ENCODE results near the gene KIF3C. TPM values are rescaled to one million over a fixed set of nuclear protein-coding genes. Genes with fewer than 3 reads are reported as not detected.
"Not testable (repeated sequence)": the region's sequence is repeated elsewhere in the genome, so short reads cannot be mapped to it uniquely, and the experiment has no call there.

The KIF3C gene
- total RNA-seq, 4 donors from 2014 or later: 6.6 to 14.3 (median 9.3) TPM

GRCh38 chr2:25971596-25971995 is 10.7 kb downstream of the KIF3C start:
- H3K36me3 ChIP-seq: peaks cover 0 to 11% (median 0%) of the 10 kb centered on the region in 4 donors
- TF ChIP-seq POLR2AphosphoS5 (IDR thresholded peaks at IDR 0.05) (no peak), CTCF (IDR thresholded peaks at IDR 0.05) (no peak), POLR2A (IDR thresholded peaks at IDR 0.05; ENCODE audit: low read depth) (no peak), EP300 (IDR thresholded peaks at IDR 0.05) (no peak)
- no peaks in the 10 kb centered on the region for H3K27me3 ChIP-seq
- no peak for DNase-seq (ENCODE audit: extremely low spot score)
- no peak overlapping the region for H3K27ac ChIP-seq (replicated peaks in 1 of 4)
- H3K9me3 ChIP-seq: no peaks in the 10 kb centered on the region
- no peak overlapping the region for H3K4me3 ChIP-seq
- intact Hi-C loops (cut with DNase I): no loop called here
- WGBS: 96% methylated on average over 3 of the region's 3 CpGs
- peaks cover 0 to 10% (median 5%) of the 10 kb centered on the region in 4 donors for H3K4me1 ChIP-seq

GRCh38 chr2:25966531-25967270 is 15.6 kb downstream of the KIF3C start:
- TF ChIP-seq CTCF (IDR thresholded peaks at IDR 0.05) (no peak), POLR2AphosphoS5 (IDR thresholded peaks at IDR 0.05) (no peak), EP300 (IDR thresholded peaks at IDR 0.05) (no peak)
- H3K27ac ChIP-seq (replicated peaks in 1 of 4): no peak overlapping the region
- no peak overlapping the region for H3K4me3 ChIP-seq
- H3K9me3 ChIP-seq: no peaks in the 10 kb centered on the region
- DNase-seq (ENCODE audit: extremely low spot score): no peak
- intact Hi-C loops (cut with DNase I): no loop called here
- H3K36me3 ChIP-seq: peaks cover 0 to 5% (median 0%) of the 10 kb centered on the region in 4 donors
- WGBS: 92% methylated on average over 7 of the region's 7 CpGs
- peaks cover under 1 to 10% (median 6%) of the 10 kb centered on the region in 4 donors for H3K4me1 ChIP-seq
- H3K27me3 ChIP-seq: no peaks in the 10 kb centered on the region

- WGBS: 77% methylated on average over 7 of the region's 7 CpGs
- Histone ChIP-seq H3K9me3 (no peaks in the 10 kb centered on the region), H3K27me3 (no peaks in the 10 kb centered on the region), H3K36me3 (peaks cover 0 to 2% (median 0%) of the 10 kb centered on the region in 4 donors), H3K4me3 (no peak overlapping the region), H3K4me1 (peaks cover 4 to 21% (median 10%) of the 10 kb centered on the region in 4 donors), H3K27ac (replicated peaks in 1 of 4) (no peak overlapping the region)
- no peak for DNase-seq (ENCODE audit: extremely low spot score)
- intact Hi-C loops (cut with DNase I): no loop called here
- no peak for TF ChIP-seq CTCF (IDR thresholded peaks at IDR 0.05)
- no peak for TF ChIP-seq POLR2AphosphoS5 (IDR thresholded peaks at IDR 0.05)
- TF ChIP-seq POLR2A (IDR thresholded peaks at IDR 0.05; ENCODE audit: low read depth): no peak
Measured at GRCh38 chr2:25964891-25965290, 17.4 kb downstream of the KIF3C start.

GRCh38 chr2:25960920-25961319 is 21.4 kb downstream of the KIF3C start:
- intact Hi-C loops (cut with DNase I): no loop called here
- Histone ChIP-seq H3K9me3 (no peaks in the 10 kb centered on the region), H3K36me3 (peaks cover 0 to 13% (median 6%) of the 10 kb centered on the region in 4 donors), H3K4me3 (no peak overlapping the region), H3K27ac (replicated peaks in 1 of 4) (no peak overlapping the region), H3K4me1 (peaks cover 0 to 11% (median 8%) of the 10 kb centered on the region in 4 donors), H3K27me3 (no peaks in the 10 kb centered on the region)
- TF ChIP-seq EP300 (IDR thresholded peaks at IDR 0.05) (no peak), POLR2AphosphoS5 (IDR thresholded peaks at IDR 0.05) (peak; percentile 35 to 45)
- no peak for DNase-seq (ENCODE audit: extremely low spot score)
- 59% methylated on average over 2 of the region's 2 CpGs for WGBS

GRCh38 chr2:25960396-25960795 is 21.9 kb downstream of the KIF3C start:
- Histone ChIP-seq H3K27ac (replicated peaks in 1 of 4) (no peak overlapping the region), H3K36me3 (peaks cover 0 to 18% (median 8%) of the 10 kb centered on the region in 4 donors), H3K9me3 (no peaks in the 10 kb centered on the region), H3K4me1 (peaks cover 0 to 11% (median 8%) of the 10 kb centered on the region in 4 donors), H3K4me3 (no peak overlapping the region), H3K27me3 (no peaks in the 10 kb centered on the region)
- intact Hi-C loops (cut with DNase I): no loop called here
- 87% methylated on average over 4 of the region's 4 CpGs for WGBS
- TF ChIP-seq CTCF (IDR thresholded peaks at IDR 0.05) (no peak), POLR2A (IDR thresholded peaks at IDR 0.05; ENCODE audit: low read depth) (no peak), EP300 (IDR thresholded peaks at IDR 0.05) (no peak), POLR2AphosphoS5 (IDR thresholded peaks at IDR 0.05) (no peak)
- no peak for DNase-seq (ENCODE audit: extremely low spot score)

- Histone ChIP-seq H3K36me3 (peaks cover 0 to 30% (median 10%) of the 10 kb centered on the region in 4 donors), H3K4me1 (peaks cover 0 to 11% (median 8%) of the 10 kb centered on the region in 4 donors)
- intact Hi-C loops (cut with DNase I): loop anchor here (10.0 kb wide), 1 partner anchor 376 kb away; no protein-coding TSS in a partner anchor
- DNase-seq (ENCODE audit: extremely low spot score); H3K4me3 ChIP-seq; H3K9me3 ChIP-seq; H3K27me3 ChIP-seq; H3K27ac ChIP-seq (replicated peaks in 1 of 4): not testable (repeated sequence)
- WGBS: 91% methylated on average over 12 of the region's 12 CpGs
Measured at GRCh38 chr2:25958611-25959010, 23.7 kb downstream of the KIF3C start.
